Activated naive CD8-positive, alpha-beta T cell treated with anti-CD3 and anti-CD28 coated beads, Interleukin-2, amount 50 U/mL, for 16 hours (primary cell): ENCODE data around the gene TRAK1.
"Not testable (repeated sequence)": the region's sequence is repeated elsewhere in the genome, so short reads cannot be mapped to it uniquely, and the experiment has no call there.

Source experiments
- DNase-seq: peaks from one replicate; pipeline ENCODE4 v3.0.0-alpha.2; 2020; ENCODE audit warnings: low read depth, low spot score

The TRAK1 gene

GRCh38 chr3:42096796-42097565 lies 5.8 kb downstream of the TRAK1 start:
- peak; percentile 2 for DNase-seq

DNA sequence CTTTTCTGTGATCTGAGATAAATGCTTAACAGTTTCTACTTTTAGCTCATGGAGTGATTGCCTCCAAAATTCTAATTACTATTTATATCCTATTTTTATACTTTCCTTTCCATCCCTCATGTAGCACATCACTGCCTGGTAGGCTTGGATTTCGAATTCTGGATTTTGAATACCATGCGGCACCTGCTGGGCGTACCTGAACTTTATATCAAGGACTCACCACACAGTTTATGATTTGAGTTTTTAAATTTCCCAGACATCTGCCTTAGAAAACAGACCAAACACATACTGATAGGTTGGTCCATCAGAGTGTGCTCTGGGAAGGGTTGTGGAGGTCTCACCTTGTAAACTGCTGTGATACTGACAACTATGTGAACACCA lies 6.4 kb downstream of the TRAK1 start:
- DNase-seq = no peak

GRCh38 chr3:42098171-42098570 lies 7.0 kb downstream of the TRAK1 start:
- DNase-seq = no peak

DNA sequence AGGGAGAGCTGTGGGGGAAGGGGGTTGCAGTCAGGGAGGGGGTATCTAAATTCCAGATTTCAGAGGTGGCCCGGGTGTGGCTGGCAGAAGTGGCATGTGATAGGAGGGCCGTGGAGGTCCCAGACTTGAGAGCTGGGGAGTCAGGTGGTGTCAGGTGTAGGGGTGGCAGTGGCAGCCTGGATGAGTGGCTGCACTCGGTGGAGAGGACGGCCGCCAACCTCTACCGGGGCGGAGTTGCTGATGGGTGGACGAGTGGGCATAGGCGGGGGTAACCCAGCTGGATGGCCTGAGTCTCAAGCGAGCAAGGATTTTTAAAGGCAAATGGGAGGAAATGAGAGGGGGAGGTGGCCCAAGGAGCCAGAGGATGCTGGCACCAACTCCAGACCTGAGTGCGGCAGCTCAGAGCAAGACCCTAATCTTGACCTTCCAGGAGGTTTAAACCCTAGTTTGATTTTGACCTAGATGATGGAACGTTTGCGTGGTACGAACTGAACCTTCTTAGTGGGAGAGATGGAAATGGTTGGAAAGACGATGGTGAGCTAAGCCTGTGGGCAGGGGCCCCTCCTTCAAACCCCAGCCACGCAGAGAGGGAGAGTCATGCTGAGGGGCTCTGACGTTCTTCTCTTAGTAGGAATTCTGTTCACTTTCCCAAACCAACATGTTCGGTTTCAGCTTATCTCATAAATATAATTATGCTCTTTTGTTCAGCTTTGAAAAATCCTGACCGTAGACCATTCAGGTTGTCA lies 8.0 kb downstream of the TRAK1 start:
- no peak for DNase-seq

- DNase-seq = no peak
Measured at GRCh38 chr3:42101048-42101447, 9.9 kb downstream of the TRAK1 start.

DNA sequence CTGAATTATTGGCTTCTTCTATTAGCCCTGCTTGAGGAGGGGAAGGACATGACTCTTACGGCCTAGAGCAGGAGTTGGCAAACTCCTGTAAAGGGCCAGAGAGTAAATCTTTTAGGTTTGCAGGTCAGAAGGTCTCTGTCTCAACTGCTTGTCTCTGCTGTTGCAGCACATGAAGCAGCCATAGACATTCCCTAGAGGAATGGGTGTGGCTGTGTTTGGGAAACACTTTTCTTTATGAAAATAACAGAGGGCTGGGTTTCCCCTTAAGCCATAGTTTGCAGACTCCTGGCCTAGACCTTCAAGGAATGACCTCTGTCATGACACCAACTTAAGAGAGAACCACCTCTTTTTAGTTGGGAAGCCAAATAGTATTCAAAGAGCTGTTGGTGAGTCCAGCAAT lies 10.3 kb downstream of the TRAK1 start:
- DNase-seq = no peak

- no peak for DNase-seq
Measured at GRCh38 chr3:42102571-42102970, 11.4 kb downstream of the TRAK1 start.

GRCh38 chr3:42103921-42104665 lies 12.9 kb downstream of the TRAK1 start:
- not testable (repeated sequence) for DNase-seq

- DNase-seq = not testable (repeated sequence)
Measured at GRCh38 chr3:42105994-42106393, 14.8 kb downstream of the TRAK1 start.

GRCh38 chr3:42106646-42107045 lies 15.5 kb downstream of the TRAK1 start:
- no peak for DNase-seq

DNA sequence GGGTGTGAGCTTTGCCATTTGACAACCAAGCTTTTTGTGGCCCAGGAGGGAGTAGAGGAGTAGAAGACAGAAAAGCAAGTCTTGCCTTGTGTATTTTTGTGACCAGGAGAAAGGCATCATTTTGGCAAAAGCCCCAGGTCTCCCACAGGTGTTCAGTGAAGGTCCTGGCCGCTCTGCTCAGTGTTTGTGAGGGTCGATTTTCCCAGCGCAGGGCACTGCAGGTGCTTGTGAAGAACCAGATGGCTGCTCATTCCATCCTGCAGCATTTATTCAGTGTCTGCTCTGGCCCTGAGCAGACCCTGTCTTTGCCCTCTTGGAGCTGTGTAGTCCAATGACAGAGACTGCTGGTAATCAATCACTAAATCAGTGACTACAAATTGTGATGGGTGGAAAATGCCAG lies 19.5 kb downstream of the TRAK1 start:
- DNase-seq = no peak

GRCh38 chr3:42114130-42114725 lies 23.1 kb downstream of the TRAK1 start:
- DNase-seq = no peak

GRCh38 chr3:42115215-42115614 lies 24.1 kb downstream of the TRAK1 start:
- DNase-seq = no peak

- DNase-seq = no peak
Measured at GRCh38 chr3:42115946-42116345, 24.8 kb downstream of the TRAK1 start.

DNA sequence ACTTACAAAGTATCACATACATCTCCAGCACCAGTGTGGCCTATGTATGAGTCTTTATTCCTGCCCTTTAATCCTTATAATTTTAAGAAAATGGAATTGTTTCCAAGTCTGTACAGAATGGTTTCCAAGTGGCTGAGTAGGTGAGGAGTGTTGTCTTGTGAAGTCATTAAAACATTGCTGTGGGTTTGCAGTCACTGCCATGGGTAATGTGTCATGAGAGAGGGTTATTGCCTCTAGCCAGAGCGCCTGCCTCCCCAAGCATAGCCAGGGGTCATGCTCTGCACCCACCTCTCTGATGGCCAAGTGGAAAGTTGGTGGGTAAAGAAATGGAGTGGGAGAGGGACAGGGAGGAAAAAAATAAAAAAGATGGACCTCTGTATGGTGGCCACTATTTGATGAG lies 25.3 kb downstream of the TRAK1 start:
- no peak for DNase-seq

DNA sequence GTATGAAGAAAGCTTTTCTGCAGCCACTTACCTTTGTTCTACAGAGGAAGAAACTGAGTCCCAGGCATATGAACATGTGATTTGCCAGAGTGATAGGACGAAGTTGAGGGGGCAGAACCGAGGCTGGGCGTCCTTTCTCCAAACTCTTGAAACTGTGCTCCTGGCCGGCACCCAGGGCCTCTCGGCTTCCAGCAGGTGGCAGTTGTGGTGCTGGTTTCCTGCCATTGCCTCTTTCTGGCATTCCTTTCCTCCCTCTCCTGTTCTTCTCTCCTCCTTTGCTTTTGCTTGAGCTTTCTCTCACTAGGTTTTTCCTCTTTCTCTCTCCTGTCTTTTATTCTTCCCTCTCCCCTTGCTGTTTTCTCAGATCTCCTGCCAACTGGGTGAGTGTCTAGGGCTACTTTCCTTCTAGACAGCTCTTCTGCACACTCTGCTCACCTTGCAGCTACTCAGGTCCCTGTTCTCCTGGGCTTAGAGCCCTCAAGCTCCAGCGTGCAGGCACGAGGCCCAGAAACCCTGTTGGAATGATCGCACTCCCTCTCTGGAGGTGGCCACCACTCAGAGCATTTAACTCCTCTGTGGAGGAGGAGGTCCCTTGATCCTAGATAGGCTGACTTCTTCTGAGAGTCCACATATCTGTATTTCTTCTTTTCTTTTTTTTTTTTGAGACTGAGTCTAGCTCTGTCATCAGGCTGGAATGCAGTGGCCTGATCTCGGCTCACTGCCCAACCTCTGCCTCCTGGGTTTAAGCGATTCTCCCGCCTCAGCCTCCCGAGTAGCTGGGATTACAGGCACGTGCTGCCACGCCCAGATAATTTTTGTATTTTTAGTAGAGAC lies 26.2 kb downstream of the TRAK1 start:
- DNase-seq = no peak

DNA sequence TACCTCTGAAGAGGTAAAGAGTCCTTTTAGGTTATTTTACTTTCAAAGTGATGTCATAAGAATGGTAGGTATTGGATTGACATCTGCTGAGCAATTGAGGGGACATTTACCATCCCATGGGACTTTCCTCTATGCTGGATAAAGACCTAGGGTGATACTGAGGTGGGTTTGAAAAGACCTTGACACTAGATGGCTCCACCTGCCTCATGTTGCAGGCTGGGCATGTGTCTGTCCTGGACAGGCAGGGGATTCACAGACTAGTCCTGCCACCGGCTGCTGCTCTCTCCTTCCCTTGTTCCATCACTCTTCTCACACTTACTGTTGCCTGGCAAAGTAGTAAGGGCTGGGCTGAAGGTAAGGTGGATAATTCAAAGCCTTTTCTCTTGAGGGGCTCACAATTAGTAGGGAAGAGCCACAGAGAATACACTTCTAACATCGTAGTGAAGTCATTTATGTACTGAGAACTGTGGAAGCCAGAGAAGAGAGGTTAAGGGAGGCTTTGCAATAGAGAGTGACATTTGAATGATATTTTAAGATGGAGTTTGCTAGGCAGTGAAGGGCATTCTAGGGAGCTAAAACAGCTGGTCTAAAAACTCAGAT lies 27.7 kb downstream of the TRAK1 start:
- DNase-seq = no peak

DNA sequence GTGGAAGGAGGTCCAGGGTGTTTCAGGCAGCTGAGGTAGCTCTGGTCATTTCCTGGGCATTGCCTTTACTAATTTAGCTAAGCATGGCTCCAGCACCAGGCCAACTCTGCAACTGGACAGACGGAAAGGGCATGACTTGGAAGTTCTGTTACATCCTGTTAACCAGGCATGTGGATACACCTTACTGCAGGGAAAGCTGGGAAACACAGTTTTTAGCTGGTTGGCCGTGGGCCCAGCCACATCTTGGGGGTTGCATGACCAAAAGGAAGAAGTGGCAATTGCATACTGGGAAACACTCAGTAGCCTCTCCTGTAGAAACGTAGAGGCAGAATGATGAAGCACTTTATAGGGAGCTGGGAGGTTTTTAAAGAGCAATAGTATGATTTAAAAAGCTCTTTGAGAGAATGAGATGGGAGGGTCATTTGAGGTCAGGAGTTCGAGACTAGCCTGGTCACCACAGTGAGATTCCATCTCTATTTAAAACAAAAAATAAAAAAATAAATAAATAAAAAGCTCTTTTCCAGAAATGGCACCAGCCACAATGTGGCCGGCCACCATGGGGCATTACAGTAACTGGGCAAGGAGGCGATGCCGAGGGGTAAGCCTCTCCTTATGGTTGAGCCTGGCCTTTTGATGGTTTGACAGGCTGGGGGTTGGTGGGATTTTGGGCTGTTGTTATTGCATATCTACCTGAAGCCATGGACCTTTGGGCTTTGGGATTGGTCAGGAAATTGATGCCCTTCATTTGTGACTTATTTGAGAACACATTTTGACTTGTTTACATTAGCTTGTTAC lies 28.6 kb downstream of the TRAK1 start:
- DNase-seq = no peak

DNA sequence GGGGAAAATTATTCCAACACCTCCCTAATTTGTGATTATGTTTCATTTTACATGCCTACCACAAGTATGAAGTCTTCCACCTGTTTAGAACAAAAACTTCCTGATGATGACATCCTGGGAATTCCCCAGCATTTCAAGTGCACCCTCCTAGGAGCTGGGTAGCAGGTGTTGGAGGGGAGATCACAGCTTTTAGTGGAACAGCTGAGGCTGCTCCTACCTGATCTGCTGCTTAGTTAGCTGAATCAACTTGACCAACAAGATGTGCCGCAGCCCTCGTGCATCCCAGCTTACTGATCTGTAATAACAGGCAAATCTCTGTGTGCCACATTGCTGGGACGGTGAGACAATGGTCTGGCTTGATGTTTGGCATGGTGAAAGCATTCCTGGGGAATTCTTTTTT lies 29.7 kb downstream of the TRAK1 start:
- DNase-seq = no peak
